Measurements from ENCODE around the gene FARS2.

The FARS2 gene

GRCh38 chr6:5541025-5541424 is 279.7 kb downstream of the FARS2 start:
- no peak overlapping the region for H3K4me3 ChIP-seq (ENCODE audit: low read depth, low read length)
- no peak for TF ChIP-seq CTCF (IDR thresholded peaks at IDR 0.05; ENCODE audit: low read depth, low read length)
- in situ Hi-C loops (cut with HindIII; ENCODE audit: low sequenced_read_pairs), result no loop called here
- DNase-seq (ENCODE audit: low read depth, low spot score), result no peak

- no peak overlapping the region for H3K4me3 ChIP-seq (ENCODE audit: low read depth, low read length)
- TF ChIP-seq CTCF (IDR thresholded peaks at IDR 0.05; ENCODE audit: low read depth, low read length), result no peak
- in situ Hi-C loops (cut with HindIII; ENCODE audit: low sequenced_read_pairs), result no loop called here
- DNase-seq (ENCODE audit: low read depth, low spot score), result no peak
These were observed 280.6 kb downstream of the FARS2 start for GRCh38 chr6:5541751-5542432.

DNA sequence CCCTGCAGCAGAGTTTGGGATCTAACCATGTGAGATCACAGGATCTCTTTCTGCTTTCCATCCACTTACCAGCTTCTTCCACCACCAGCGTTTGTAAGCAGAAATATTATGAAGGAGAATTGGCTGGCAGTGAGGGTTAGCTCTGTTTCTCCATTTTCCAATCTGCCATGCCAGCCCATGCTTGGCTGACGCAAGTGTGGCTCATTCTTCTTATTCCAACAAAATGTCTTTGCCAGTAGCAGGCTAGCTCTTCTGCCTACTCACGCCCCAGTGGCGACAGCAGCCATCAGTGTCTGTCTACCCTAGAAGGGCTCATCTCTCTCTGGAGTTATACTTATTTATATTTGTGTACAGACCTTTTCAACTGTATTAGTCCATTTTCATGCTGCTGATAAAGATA is 286.2 kb downstream of the FARS2 start:
- in situ Hi-C loops (cut with HindIII; ENCODE audit: low sequenced_read_pairs), result no loop called here
- DNase-seq (ENCODE audit: low read depth, low spot score), result no peak
- H3K4me3 ChIP-seq (ENCODE audit: low read depth, low read length), result no peak overlapping the region
- no peak for TF ChIP-seq CTCF (IDR thresholded peaks at IDR 0.05; ENCODE audit: low read depth, low read length)

- DNase-seq (ENCODE audit: low read depth, low spot score), result no peak
- no peak for TF ChIP-seq CTCF (IDR thresholded peaks at IDR 0.05; ENCODE audit: low read depth, low read length)
- in situ Hi-C loops (cut with HindIII; ENCODE audit: low sequenced_read_pairs), result no loop called here
- H3K4me3 ChIP-seq (ENCODE audit: low read depth, low read length), result no peak overlapping the region
These were observed 289.3 kb downstream of the FARS2 start for GRCh38 chr6:5550631-5551030.

DNA sequence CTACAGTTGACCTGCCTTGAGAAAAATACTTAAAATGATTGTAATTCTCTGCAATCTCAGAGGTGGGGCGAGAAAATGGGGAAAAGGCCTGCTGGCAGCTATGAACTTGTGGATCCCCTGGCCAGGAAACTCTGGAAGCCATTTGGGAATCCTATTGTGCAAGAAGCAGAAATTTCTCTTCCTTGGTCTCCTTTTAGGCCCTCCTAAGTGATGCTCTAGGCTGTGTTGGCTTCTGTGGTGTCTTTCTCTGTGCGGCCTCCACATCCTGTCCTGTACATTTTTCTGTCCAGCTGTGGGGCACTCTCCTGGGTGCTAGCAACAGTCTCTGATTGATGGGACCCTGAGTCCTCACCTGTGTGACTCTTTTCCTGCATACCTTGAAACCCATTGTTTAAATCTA is 290.9 kb downstream of the FARS2 start:
- no peak for TF ChIP-seq CTCF (IDR thresholded peaks at IDR 0.05; ENCODE audit: low read depth, low read length)
- in situ Hi-C loops (cut with HindIII; ENCODE audit: low sequenced_read_pairs), result no loop called here
- no peak overlapping the region for H3K4me3 ChIP-seq (ENCODE audit: low read depth, low read length)
- DNase-seq (ENCODE audit: low read depth, low spot score), result no peak

GRCh38 chr6:5553767-5554166 is 292.5 kb downstream of the FARS2 start:
- no peak for DNase-seq (ENCODE audit: low read depth, low spot score)
- TF ChIP-seq CTCF (IDR thresholded peaks at IDR 0.05; ENCODE audit: low read depth, low read length), result no peak
- in situ Hi-C loops (cut with HindIII; ENCODE audit: low sequenced_read_pairs), result no loop called here
- no peak overlapping the region for H3K4me3 ChIP-seq (ENCODE audit: low read depth, low read length)

All from astrocyte of the spinal cord (primary cell).